ENCODE measurements around the gene KLHDC8B.

GRCh38 chr3:49213541-49213943 is 42.1 kb downstream of the KLHDC8B start:
- TF ChIP-seq CTCF (IDR thresholded peaks at IDR 0.05; ENCODE audit: insufficient read depth, low read length) (no peak), POLR2AphosphoS5 (IDR thresholded peaks at IDR 0.05; ENCODE audit: low read depth) (no peak), SPI1 (IDR thresholded peaks at IDR 0.05; ENCODE audit: borderline replicate concordance, low read depth) (no peak)
